Calu3 (cell line): ENCODE measurements around the gene CDH11. TPM values are rescaled to one million over a fixed set of nuclear protein-coding genes. Genes with fewer than 3 reads are reported as not detected.

ENCODE experiments used
- BruUV-seq: library from RNA; stranded (reverse); fragments of 400-500 nt; replicated peaks from 2 replicates; lab custom pipeline; 2021; lab: Mats Ljungman, UMichigan
- CTCF ChIA-PET: fragments of 300-600 bp; sonication (Branson Sonifier 250); formaldehyde crosslinking; loops from one replicate; lab custom pipeline; 2022; ENCODE audit warnings: antibody characterized with exemption; lab: Charles Lee
- DNase-seq: peaks from one replicate; pipeline ENCODE4 v3.0.0; 2022
- H3K27ac Mint-ChIP-seq: one replicate; pipeline ENCODE4 v1.8.0; 2022; ENCODE audit warnings: mixed read lengths; ENCODE audit not compliant: unreplicated experiment
- H3K27me3 Mint-ChIP-seq: one replicate; pipeline ENCODE4 v1.8.0; 2022; ENCODE audit warnings: mixed read lengths; ENCODE audit not compliant: unreplicated experiment
- H3K36me3 Mint-ChIP-seq: one replicate; pipeline ENCODE4 v1.8.0; 2022; ENCODE audit warnings: mild to moderate bottlenecking, moderate library complexity, mixed read lengths; ENCODE audit not compliant: insufficient read depth, unreplicated experiment
- H3K4me1 Mint-ChIP-seq: one replicate; pipeline ENCODE4 v1.8.0; 2022; ENCODE audit warnings: mild to moderate bottlenecking, low read depth, mixed read lengths; ENCODE audit not compliant: unreplicated experiment
- H3K4me3 Mint-ChIP-seq: one replicate; pipeline ENCODE4 v1.8.0; 2022; ENCODE audit warnings: mild to moderate bottlenecking, low read depth, moderate library complexity, mixed read lengths; ENCODE audit not compliant: unreplicated experiment
- H3K9me3 Mint-ChIP-seq: one replicate; pipeline ENCODE4 v1.8.0; 2022; ENCODE audit warnings: low read depth, mixed read lengths; ENCODE audit not compliant: unreplicated experiment
- intact Hi-C: fragments of 100-400 bp; cut with micrococcal nuclease; formaldehyde crosslinking; loops from one replicate; pipeline ENCODE4 v1.10.0; 2022; ENCODE audit not compliant: unreplicated experiment
- total RNA-seq: library from RNA; stranded (reverse); gene quantifications from 2 replicates; pipeline ENCODE4 v1.2.3, GENCODE V29; 2022
- TF ChIP-seq, protein P1 (sequence below): fragments of 200-600 bp; IDR thresholded peaks from one replicate; pipeline ENCODE4 v1.8.0; 2022; ENCODE audit warnings: antibody characterized with exemption; ENCODE audit not compliant: unreplicated experiment

Gene CDH11
- total RNA-seq, 1 experiment from 2014 or later, result not detected

DNA sequence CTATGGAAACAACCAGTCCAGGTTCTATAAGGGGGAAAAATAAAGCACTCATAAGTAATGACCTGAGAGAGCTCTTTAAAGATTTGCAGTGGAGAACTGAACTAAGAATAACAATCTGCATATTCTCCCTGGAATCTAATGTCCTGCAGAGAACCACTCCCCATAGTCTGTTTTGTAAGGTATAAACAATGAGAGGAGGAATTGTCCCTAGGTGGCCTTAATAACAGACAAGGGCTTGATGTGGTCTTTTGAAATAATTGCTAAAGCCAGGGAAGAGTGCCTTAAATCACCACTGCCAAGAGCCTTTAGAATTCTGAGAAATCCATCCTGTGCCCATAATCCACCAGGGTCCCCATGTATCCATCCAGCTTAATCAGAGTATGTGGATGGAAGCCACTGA is 106.3 kb downstream of the CDH11 start:
- Mint-ChIP-seq H3K36me3 (no peaks in the 10 kb centered on the region), H3K4me3 (no peak overlapping the region), H3K27me3 (no peaks in the 10 kb centered on the region), H3K4me1 (no peaks in the 10 kb centered on the region), H3K27ac (no peak overlapping the region), H3K9me3 (peaks cover 12% of the 10 kb centered on the region)
- intact Hi-C loops, result no loop called here
- TF ChIP-seq, protein P1, sequence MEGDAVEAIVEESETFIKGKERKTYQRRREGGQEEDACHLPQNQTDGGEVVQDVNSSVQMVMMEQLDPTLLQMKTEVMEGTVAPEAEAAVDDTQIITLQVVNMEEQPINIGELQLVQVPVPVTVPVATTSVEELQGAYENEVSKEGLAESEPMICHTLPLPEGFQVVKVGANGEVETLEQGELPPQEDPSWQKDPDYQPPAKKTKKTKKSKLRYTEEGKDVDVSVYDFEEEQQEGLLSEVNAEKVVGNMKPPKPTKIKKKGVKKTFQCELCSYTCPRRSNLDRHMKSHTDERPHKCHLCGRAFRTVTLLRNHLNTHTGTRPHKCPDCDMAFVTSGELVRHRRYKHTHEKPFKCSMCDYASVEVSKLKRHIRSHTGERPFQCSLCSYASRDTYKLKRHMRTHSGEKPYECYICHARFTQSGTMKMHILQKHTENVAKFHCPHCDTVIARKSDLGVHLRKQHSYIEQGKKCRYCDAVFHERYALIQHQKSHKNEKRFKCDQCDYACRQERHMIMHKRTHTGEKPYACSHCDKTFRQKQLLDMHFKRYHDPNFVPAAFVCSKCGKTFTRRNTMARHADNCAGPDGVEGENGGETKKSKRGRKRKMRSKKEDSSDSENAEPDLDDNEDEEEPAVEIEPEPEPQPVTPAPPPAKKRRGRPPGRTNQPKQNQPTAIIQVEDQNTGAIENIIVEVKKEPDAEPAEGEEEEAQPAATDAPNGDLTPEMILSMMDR, result no peak
- CTCF ChIA-PET, result no interaction called here
- BruUV-seq, result no TSS peak
- DNase-seq, result no peak

DNA sequence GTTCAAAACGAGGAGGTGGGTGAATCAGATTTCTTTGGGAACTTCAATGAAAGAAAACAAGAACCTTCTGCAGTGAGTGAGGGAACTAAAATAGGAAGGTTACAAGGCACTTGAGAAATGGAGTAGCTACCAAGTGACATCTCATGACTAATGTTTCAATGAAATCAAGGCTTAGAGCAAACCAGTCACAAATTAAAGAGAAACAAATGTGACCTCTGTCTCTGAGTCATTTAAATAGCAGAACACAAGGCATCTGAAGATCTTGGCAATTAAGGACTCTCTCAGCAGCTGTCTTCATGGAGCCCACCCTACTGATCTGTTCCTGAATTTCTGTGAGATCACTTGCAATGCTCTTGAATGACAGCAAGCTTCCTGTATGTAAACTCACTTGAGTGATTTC is 109.5 kb downstream of the CDH11 start:
- Mint-ChIP-seq H3K4me1 (no peaks in the 10 kb centered on the region), H3K4me3 (no peak overlapping the region), H3K27ac (no peak overlapping the region), H3K36me3 (no peaks in the 10 kb centered on the region), H3K27me3 (no peaks in the 10 kb centered on the region), H3K9me3 (peaks cover 12% of the 10 kb centered on the region)
- no peak for DNase-seq
- no TSS peak for BruUV-seq
- intact Hi-C loops, result no loop called here
- TF ChIP-seq, protein P1, result no peak
- CTCF ChIA-PET, result no interaction called here

DNA sequence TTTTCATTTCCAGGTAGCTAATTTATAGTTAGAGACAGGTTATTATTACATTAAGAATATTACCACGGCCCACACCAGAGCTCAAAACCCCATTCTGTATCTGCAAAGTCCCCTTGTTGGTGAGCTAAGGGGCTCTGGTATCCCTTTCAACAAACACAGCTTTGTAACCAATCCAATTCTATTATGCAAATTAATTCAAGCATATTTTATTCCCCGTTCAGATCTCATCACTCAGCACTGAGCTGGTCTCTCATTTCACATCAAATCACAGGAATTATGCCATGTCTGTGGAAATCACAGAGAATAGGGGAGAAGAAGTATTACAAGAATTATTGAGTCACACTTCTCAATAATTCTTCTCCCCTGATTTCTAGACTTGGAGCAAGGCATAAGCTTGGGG is 111.7 kb downstream of the CDH11 start:
- no peak for DNase-seq
- no peaks in the 10 kb centered on the region for H3K36me3 Mint-ChIP-seq
- H3K4me3 Mint-ChIP-seq, result no peak overlapping the region
- no TSS peak for BruUV-seq
- intact Hi-C loops, result no loop called here
- CTCF ChIA-PET, result no interaction called here
- H3K27me3 Mint-ChIP-seq, result no peaks in the 10 kb centered on the region
- no peak overlapping the region for H3K27ac Mint-ChIP-seq
- peaks cover 15% of the 10 kb centered on the region for H3K9me3 Mint-ChIP-seq
- TF ChIP-seq, protein P1, result no peak
- no peaks in the 10 kb centered on the region for H3K4me1 Mint-ChIP-seq

DNA sequence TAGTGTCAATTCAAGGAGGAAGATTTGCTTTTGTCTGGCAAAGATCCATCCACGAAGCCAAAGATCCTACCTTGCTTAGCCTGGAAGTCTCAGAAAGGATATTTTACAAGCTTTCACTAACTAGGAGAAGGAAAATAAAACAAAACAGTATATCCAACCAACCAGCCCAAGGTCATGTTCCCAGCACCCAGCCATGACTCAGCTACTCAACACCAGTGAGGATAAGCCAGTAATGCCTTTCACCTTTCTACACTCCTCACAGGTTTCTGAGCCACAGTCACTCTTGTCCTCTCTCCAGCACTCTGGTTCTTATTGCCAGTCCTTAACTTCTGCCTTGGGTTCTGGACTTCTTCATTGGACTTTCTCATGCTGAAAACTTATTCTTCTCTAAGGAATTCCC is 116.2 kb downstream of the CDH11 start:
- no peaks in the 10 kb centered on the region for H3K36me3 Mint-ChIP-seq
- no peak overlapping the region for H3K27ac Mint-ChIP-seq
- TF ChIP-seq, protein P1, result no peak
- no peak for DNase-seq
- no peaks in the 10 kb centered on the region for H3K4me1 Mint-ChIP-seq
- intact Hi-C loops, result no loop called here
- no TSS peak for BruUV-seq
- H3K4me3 Mint-ChIP-seq, result no peak overlapping the region
- H3K27me3 Mint-ChIP-seq, result no peaks in the 10 kb centered on the region
- CTCF ChIA-PET, result no interaction called here
- peaks cover 12% of the 10 kb centered on the region for H3K9me3 Mint-ChIP-seq
